OCI-LY3 (cell line): ENCODE data around the gene AHRR.

Experiments used
- H2AFZ ChIP-seq: fragments of 200-600, 300-600 bp; shearing (Covaris generic); 2 replicates; pipeline ENCODE4 v1.6.0; 2014; ENCODE audit warnings: antibody characterized with exemption, low read depth, low read length
- H3K27ac ChIP-seq: fragments of 200-600, 300-600 bp; sonication (generic); 2 replicates; pipeline ENCODE4 v1.5.1; 2014; ENCODE audit warnings: mild to moderate bottlenecking, low read length, moderate library complexity, mixed read lengths
- H3K27me3 ChIP-seq: fragments of 200-600, 300-600 bp; sonication (generic); 2 replicates; pipeline ENCODE4 v1.6.1; 2014; ENCODE audit warnings: low read depth, low read length, mixed read lengths
- H3K36me3 ChIP-seq: fragments of 200-600, 300-600 bp; sonication (generic); replicated peaks from 2 replicates; pipeline ENCODE3; 2014; ENCODE audit warnings: low read depth, low read length, mixed read lengths
- H3K4me1 ChIP-seq: fragments of 300-600, 200-600 bp; sonication (generic); 2 replicates; pipeline ENCODE4 v1.6.1; 2014; ENCODE audit warnings: low read length, mixed read lengths
- H3K4me2 ChIP-seq: fragments of 200-600, 300-600 bp; sonication (generic); 2 replicates; pipeline ENCODE4 v1.6.1; 2014; ENCODE audit warnings: low read length, mixed read lengths
- H3K4me3 ChIP-seq: fragments of 300-600, 200-600 bp; sonication (generic); 2 replicates; pipeline ENCODE4 v1.5.1; 2014; ENCODE audit warnings: antibody characterized with exemption, mild to moderate bottlenecking, low read length, moderate library complexity
- H3K79me2 ChIP-seq: fragments of 300-600, 200-600 bp; shearing (Covaris generic); 2 replicates; pipeline ENCODE4 v1.6.1; 2014; ENCODE audit warnings: mild to moderate bottlenecking, low read length, mixed read lengths
- H3K9ac ChIP-seq: fragments of 300-600, 200-600 bp; shearing (Covaris generic); 2 replicates; pipeline ENCODE4 v1.6.0; 2014; ENCODE audit warnings: mild to moderate bottlenecking, low read length, moderate library complexity
- H3K9me3 ChIP-seq: fragments of 200-600, 300-600 bp; shearing (Covaris generic); 2 replicates; pipeline ENCODE4 v1.6.1; 2014; ENCODE audit warnings: low read length, mixed read lengths; ENCODE audit not compliant: insufficient read depth
- H4K20me1 ChIP-seq: fragments of 200-600, 300-600 bp; sonication (generic); 2 replicates; pipeline ENCODE4 v1.6.1; 2016; ENCODE audit warnings: low read length, mixed read lengths; ENCODE audit not compliant: insufficient read depth
- EZH2phosphoT487 ChIP-seq: fragments of 200-600 bp; shearing (Covaris generic); IDR thresholded peaks from 2 replicates; pipeline ENCODE4 v1.6.1; 2018; ENCODE audit warnings: antibody characterized with exemption, mixed run types, low read depth
- TF ChIP-seq, protein P1 (sequence below): fragments of 200-600, 300-600 bp; sonication (generic); IDR thresholded peaks from 2 replicates; pipeline ENCODE4 v1.5.1; 2014; ENCODE audit warnings: antibody characterized with exemption, low read length, low read depth

AHRR gene

DNA sequence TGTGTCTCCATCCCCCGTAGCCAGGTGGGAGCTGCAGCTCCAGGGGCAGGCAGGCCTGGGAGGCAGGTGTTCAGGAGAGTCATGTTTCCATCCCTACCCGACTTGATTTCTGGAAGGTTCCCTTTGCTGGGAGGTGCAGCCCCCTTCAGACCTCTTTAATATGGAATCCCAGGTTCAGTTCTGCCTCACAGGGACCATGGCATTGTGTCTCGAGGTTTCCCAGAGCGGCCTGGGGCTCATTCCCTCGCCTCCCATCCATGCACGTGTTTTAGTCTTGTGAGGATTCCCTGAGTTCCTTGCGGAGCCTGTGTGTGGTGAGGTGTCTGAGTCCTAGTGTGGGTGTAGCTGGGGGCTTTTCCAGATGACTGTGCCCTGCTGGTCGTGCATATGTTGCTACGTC, 16.5 kb upstream of the AHRR start:
- no peaks in the 10 kb centered on the region for H3K9me3 ChIP-seq
- no peak overlapping the region for H3K27ac ChIP-seq
- H3K36me3 ChIP-seq, result no peaks in the 10 kb centered on the region
- no peaks in the 10 kb centered on the region for H3K27me3 ChIP-seq
- H4K20me1 ChIP-seq, result no peaks in the 10 kb centered on the region
- H3K9ac ChIP-seq, result no peak overlapping the region
- H3K4me3 ChIP-seq, result no peak overlapping the region
- H3K4me1 ChIP-seq, result no peaks in the 10 kb centered on the region
- H2AFZ ChIP-seq, result no peak overlapping the region
- H3K79me2 ChIP-seq, result no peaks in the 10 kb centered on the region
- no peak for TF ChIP-seq EZH2phosphoT487
- TF ChIP-seq, protein P1, sequence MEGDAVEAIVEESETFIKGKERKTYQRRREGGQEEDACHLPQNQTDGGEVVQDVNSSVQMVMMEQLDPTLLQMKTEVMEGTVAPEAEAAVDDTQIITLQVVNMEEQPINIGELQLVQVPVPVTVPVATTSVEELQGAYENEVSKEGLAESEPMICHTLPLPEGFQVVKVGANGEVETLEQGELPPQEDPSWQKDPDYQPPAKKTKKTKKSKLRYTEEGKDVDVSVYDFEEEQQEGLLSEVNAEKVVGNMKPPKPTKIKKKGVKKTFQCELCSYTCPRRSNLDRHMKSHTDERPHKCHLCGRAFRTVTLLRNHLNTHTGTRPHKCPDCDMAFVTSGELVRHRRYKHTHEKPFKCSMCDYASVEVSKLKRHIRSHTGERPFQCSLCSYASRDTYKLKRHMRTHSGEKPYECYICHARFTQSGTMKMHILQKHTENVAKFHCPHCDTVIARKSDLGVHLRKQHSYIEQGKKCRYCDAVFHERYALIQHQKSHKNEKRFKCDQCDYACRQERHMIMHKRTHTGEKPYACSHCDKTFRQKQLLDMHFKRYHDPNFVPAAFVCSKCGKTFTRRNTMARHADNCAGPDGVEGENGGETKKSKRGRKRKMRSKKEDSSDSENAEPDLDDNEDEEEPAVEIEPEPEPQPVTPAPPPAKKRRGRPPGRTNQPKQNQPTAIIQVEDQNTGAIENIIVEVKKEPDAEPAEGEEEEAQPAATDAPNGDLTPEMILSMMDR, result no peak
- H3K4me2 ChIP-seq, result no peak overlapping the region

DNA sequence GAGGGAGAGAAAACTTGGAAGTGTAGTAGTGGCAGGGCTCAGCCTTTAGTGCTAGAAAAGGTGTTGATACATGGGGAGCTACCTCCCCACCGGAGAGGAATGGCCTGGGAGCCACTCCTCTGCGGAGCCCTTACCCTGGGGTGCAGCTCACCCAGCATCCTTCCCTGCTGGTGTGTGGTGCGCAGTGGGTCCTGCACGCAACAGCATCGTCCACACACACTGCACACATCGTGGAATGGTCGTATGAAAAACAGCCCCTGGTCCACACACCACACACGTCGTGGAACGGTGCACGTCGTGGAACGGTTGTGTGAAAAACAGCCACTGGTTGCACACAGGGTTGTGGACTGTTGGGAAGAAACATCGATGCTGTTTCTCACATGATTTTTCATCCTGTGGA, 16.1 kb upstream of the AHRR start:
- TF ChIP-seq, protein P1, result no peak
- TF ChIP-seq EZH2phosphoT487, result no peak
- no peaks in the 10 kb centered on the region for H3K27me3 ChIP-seq
- no peak overlapping the region for H3K27ac ChIP-seq
- H3K9ac ChIP-seq, result no peak overlapping the region
- H3K4me2 ChIP-seq, result no peak overlapping the region
- no peaks in the 10 kb centered on the region for H3K79me2 ChIP-seq
- no peaks in the 10 kb centered on the region for H3K9me3 ChIP-seq
- no peaks in the 10 kb centered on the region for H4K20me1 ChIP-seq
- H2AFZ ChIP-seq, result no peak overlapping the region
- no peaks in the 10 kb centered on the region for H3K36me3 ChIP-seq
- no peaks in the 10 kb centered on the region for H3K4me1 ChIP-seq
- H3K4me3 ChIP-seq, result no peak overlapping the region

DNA sequence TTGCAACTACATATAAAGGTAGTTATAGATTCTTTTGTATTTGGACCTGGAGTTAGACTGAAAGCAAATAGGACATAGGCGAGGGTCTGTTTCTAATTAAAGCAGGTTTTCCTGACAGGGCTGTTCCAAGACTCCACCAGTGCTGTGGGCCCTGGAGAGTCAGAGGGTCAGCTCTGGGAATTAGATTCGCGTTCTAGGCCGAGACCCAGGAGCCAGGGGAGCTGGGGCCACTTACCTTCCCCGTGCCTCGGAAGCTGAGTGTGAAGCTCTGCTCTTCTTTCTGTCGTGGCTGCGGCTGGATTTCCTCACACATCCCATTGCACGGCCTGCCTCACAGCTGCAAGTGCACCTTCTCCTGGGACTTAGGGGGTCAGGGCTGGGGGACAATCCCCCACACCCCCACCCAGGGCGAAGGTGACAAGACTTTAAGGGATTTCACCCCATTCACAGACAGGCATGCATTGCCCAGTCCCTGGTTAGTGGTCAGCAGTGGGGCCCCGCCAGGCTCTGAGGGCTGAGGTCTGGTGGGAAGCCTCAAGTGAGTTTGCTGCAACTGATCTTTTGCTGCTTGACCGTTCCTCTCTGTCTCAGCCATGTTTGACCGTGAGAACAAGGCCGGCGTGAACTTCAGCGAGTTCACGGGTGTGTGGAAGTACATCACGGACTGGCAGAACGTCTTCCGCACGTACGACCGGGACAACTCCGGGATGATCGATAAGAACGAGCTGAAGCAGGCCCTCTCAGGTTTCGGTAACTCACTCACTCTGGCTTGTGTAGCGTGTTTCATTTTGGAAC, 15.3 kb upstream of the AHRR start:
- H3K36me3 ChIP-seq, result no peaks in the 10 kb centered on the region
- no peaks in the 10 kb centered on the region for H3K27me3 ChIP-seq
- TF ChIP-seq, protein P1, result no peak
- TF ChIP-seq EZH2phosphoT487, result no peak
- H3K4me2 ChIP-seq, result no peak overlapping the region
- no peaks in the 10 kb centered on the region for H3K9me3 ChIP-seq
- no peak overlapping the region for H3K9ac ChIP-seq
- no peak overlapping the region for H3K4me3 ChIP-seq
- no peak overlapping the region for H3K27ac ChIP-seq
- H3K4me1 ChIP-seq, result no peaks in the 10 kb centered on the region
- no peaks in the 10 kb centered on the region for H4K20me1 ChIP-seq
- no peak overlapping the region for H2AFZ ChIP-seq
- no peaks in the 10 kb centered on the region for H3K79me2 ChIP-seq

DNA sequence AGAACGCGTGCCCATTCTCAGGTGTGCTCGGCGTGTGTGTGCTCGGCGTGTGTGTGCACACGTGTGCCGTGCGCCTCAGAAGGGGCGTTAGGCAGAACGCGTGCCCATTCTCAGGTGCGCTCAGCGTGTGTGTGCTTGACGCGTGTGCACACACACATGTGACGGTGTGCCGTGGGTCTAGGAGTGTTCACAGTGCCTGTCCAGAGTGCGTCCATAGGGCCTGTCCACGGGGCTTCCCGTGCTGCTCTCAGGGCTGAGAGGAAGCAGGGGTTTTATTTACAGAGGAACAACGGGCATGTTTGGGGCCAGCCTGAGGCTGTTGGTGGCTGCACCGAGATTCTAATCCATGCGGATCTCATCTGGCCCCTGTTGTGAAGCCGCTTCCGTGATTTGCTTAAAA, 14.2 kb upstream of the AHRR start:
- Histone ChIP-seq H3K4me2 (no peak overlapping the region), H3K4me3 (no peak overlapping the region), H3K4me1 (no peaks in the 10 kb centered on the region), H3K9ac (no peak overlapping the region), H3K36me3 (no peaks in the 10 kb centered on the region), H3K79me2 (no peaks in the 10 kb centered on the region), H2AFZ (no peak overlapping the region), H3K9me3 (no peaks in the 10 kb centered on the region), H3K27me3 (no peaks in the 10 kb centered on the region), H4K20me1 (no peaks in the 10 kb centered on the region), H3K27ac (no peak overlapping the region)
- no peak for TF ChIP-seq EZH2phosphoT487
- TF ChIP-seq, protein P1, result no peak
